Esophagus squamous epithelium (tissue), 5 donors: ENCODE data around the gene CCDC107. TPM values are rescaled to one million over a fixed set of nuclear protein-coding genes. Genes with fewer than 3 reads are reported as not detected.
"Not testable (repeated sequence)": the region's sequence is repeated elsewhere in the genome, so short reads cannot be mapped to it uniquely, and the experiment has no call there.

Source experiments
- DNase-seq: peaks from one replicate; lab custom pipeline; 2025; lab: John Stamatoyannopoulos, UW
- H3K27ac ChIP-seq, 4 donors: fragments of 200-600 bp; sonication (generic); one replicate each; pipeline ENCODE4 v1.5.1; 2016 to 2019; ENCODE audit warnings: mild to moderate bottlenecking in 1 of 4
- H3K27me3 ChIP-seq, 4 donors: fragments of 200-600 bp; sonication (generic); 1 replicate in 3 of 4; 2 replicates in 1 of 4; pipeline versions ENCODE4 v1.5.1 to v1.6.0; 2017 to 2021; ENCODE audit warnings: antibody characterized with exemption in 1 of 4
- H3K36me3 ChIP-seq, 3 donors: fragments of 200-600 bp; sonication (generic); one replicate each; pipeline ENCODE4 v1.5.1; 2016 to 2019
- H3K4me1 ChIP-seq, 3 donors: fragments of 200-600 bp; sonication (generic); one replicate each; pipeline ENCODE4 v1.5.1; 2017 to 2019
- H3K4me3 ChIP-seq, 4 donors: fragments of 200-600 bp; sonication (generic); 1 replicate in 3 of 4; 2 replicates in 1 of 4; pipeline ENCODE4 v1.5.1; 2016 to 2019; ENCODE audit warnings: mild to moderate bottlenecking in 2 of 4, moderate library complexity in 1 of 4
- H3K9me3 ChIP-seq, 3 donors: fragments of 200-600 bp; sonication (generic); one replicate each; pipeline ENCODE4 v1.5.1; 2016 to 2019
- CTCF ChIP-seq, 6 experiments: fragments of 450-650 bp in 4 of 6; fragments of 200-600 bp in 2 of 6; sonication (generic) in 2 of 6; IDR thresholded peaks; one replicate each; pipeline ENCODE4 v1.5.1; 2016 to 2019; ENCODE audit warnings: antibody characterized with exemption in 6 of 6, mild to moderate bottlenecking in 4 of 6, moderate library complexity in 4 of 6
- POLR2A ChIP-seq, 4 donors: fragments of 450-650 bp; IDR thresholded peaks; one replicate each; pipeline ENCODE4 v1.6.1; 2017; ENCODE audit warnings: antibody characterized with exemption in 4 of 4, mild to moderate bottlenecking in 4 of 4, moderate library complexity in 3 of 4
- WGBS, 2 donors: methylation state at CpG; one replicate each; pipeline ENCODE4 v1.1.5; 2018; 5-methylcytosine and 5-hydroxymethylcytosine counted together
- intact Hi-C: fragments of 100-400 bp; cut with DNase I; formaldehyde crosslinking; loops from one replicate; pipeline ENCODE4 v1.15.0; 2022
- total RNA-seq, 4 donors: library from RNA; depleted of rRNA; stranded (reverse); fragments of >200 nt; gene quantifications; one replicate each; pipeline ENCODE4 v1.1.0, GENCODE V29; 2016
- donor health status: DM: yes; HTN: yes; CAD: no.

CCDC107 gene
- total RNA-seq, 4 donors from 2014 or later = 6.6 to 19.6 (median 14.2) TPM

DNA sequence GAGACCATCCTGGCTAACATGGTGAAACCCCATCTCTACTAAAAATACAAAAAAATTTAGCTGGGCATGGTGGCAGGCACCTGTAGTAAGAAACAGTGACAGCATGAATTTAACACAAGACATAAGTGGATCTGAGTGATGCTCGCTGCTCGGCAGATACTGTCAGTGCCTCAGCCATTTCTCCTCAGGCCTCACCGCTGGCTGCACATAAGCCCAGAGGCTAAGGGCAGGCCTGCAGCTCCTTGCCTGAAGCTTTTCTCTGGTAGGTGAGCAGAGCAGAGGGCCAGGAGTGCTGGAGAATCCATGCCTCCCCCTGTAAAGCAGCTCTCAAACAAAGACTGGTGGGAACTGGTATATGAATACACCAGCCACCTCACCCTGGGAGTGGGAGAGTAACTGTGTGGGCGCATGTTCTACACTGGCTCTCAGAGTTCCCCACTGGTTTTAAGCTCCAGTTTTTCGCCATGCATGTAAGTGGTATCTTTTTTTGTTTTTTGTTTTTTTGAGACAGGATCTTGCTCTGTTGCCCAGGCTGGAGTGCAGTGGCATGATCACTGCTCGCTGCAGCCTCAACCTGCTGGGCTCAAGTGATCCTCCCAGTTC is 29.6 kb upstream of the CCDC107 start:
- intact Hi-C loops = no loop called here
- WGBS, 2 donors = 83 to 93% methylated on average over 5 to 6 of the region's 6 CpGs
- Histone ChIP-seq H3K27ac (no peak overlapping the region), H3K4me3 (no peak overlapping the region), H3K4me1 (no peaks in the 10 kb centered on the region), H3K36me3 (no peaks in the 10 kb centered on the region), H3K27me3 (no peaks in the 10 kb centered on the region), H3K9me3 (no peaks in the 10 kb centered on the region)
- TF ChIP-seq CTCF (IDR thresholded peaks at IDR 0.05) (no peak), POLR2A (IDR thresholded peaks at IDR 0.05) (no peak)
- DNase-seq = no peak

- H3K27me3 ChIP-seq = no peaks in the 10 kb centered on the region
- H3K4me1 ChIP-seq = no peaks in the 10 kb centered on the region
- no peak overlapping the region for H3K4me3 ChIP-seq
- 75 to 85% methylated on average over 5 of the region's 5 CpGs for WGBS, 2 donors
- H3K27ac ChIP-seq = no peak overlapping the region
- no peak for TF ChIP-seq CTCF (IDR thresholded peaks at IDR 0.05)
- no peak for TF ChIP-seq POLR2A (IDR thresholded peaks at IDR 0.05)
- intact Hi-C loops = no loop called here
- DNase-seq = no peak
- no peaks in the 10 kb centered on the region for H3K9me3 ChIP-seq
- no peaks in the 10 kb centered on the region for H3K36me3 ChIP-seq
Observed at GRCh38 chr9:35629597-35629996, 28.5 kb upstream of the CCDC107 start.

GRCh38 chr9:35635730-35636129 is 22.4 kb upstream of the CCDC107 start:
- TF ChIP-seq POLR2A (IDR thresholded peaks at IDR 0.05) (no peak), CTCF (IDR thresholded peaks at IDR 0.05) (no peak)
- Histone ChIP-seq H3K27ac (no peak overlapping the region), H3K9me3 (no peaks in the 10 kb centered on the region), H3K27me3 (no peaks in the 10 kb centered on the region), H3K4me3 (no peak overlapping the region), H3K36me3 (no peaks in the 10 kb centered on the region), H3K4me1 (no peaks in the 10 kb centered on the region)
- intact Hi-C loops = no loop called here
- no peak for DNase-seq

DNA sequence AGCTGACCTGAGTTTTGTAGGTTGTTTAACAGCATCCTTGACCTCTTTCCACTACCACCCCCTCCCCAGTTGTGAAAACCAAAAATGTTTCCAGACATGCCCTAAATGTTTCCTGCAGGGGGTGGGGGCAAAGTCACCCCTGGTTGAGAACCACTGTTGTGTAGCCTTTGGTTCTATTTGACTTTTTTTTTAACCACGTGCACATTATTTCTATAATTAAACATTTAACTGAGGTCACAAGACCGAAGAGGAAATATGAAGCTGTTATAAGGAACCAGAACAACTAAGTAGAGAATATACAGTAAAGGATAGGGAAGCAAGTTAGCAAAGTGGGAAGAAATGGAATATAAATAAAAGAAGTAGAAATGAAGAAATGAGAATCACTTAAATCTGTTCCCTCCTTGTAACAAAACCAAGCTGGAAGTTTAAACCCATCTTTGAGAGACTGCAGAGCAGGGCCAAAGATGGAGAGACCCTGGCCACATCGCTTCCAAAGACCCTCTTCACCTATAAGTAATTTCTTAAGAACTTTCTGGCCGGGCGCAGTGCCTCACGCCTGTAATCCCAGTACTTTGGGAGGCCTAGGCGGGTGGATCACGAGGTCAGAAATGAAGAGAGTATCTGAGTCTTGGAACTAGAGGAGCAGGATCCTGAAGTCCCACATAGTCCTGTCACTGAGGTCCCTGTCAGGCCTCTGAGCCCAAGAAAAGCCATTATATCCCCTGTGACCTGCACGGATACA is 21.8 kb upstream of the CCDC107 start:
- no peak overlapping the region for H3K4me3 ChIP-seq
- no peak for DNase-seq
- no peaks in the 10 kb centered on the region for H3K9me3 ChIP-seq
- no peaks in the 10 kb centered on the region for H3K27me3 ChIP-seq
- no peak for TF ChIP-seq POLR2A (IDR thresholded peaks at IDR 0.05)
- peak overlapping the region in 1 of 4 donors; percentile 49 for H3K27ac ChIP-seq
- intact Hi-C loops = no loop called here
- 71 to 76% methylated on average over 9 of the region's 9 CpGs for WGBS, 2 donors
- H3K36me3 ChIP-seq = no peaks in the 10 kb centered on the region
- H3K4me1 ChIP-seq = no peaks in the 10 kb centered on the region

DNA sequence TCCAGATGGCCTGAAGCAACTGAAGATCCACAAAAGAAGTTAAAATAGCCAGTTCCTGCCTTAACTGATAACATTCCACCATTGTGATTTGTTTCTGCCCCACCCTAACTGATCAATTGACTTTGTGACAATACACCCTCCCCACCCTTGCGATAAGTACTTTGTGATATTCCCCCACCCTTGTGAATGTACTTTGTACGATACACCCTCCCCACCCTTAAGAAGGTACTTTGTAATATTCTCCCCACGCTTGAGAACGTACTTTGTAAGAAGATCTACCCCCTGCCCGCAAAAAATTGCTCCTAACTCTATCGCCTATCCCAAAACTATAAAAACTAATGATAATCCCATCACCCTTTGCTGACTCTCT is 21.2 kb upstream of the CCDC107 start:
- H3K9me3 ChIP-seq, H3K4me1 ChIP-seq, H3K27me3 ChIP-seq, intact Hi-C loops, H3K36me3 ChIP-seq, H3K4me3 ChIP-seq, DNase-seq: not testable (repeated sequence)
- peak overlapping the region in 1 of 4 donors; percentile 49 for H3K27ac ChIP-seq
- 92 to 95% methylated on average over 6 of the region's 6 CpGs for WGBS, 2 donors

- H3K36me3 ChIP-seq, H3K27me3 ChIP-seq, H3K4me3 ChIP-seq, DNase-seq, H3K4me1 ChIP-seq, intact Hi-C loops, H3K9me3 ChIP-seq, H3K27ac ChIP-seq: not testable (repeated sequence)
- whole genome bisulfite sequencing, 2 donors = 85 to 94% methylated on average over 9 of the region's 9 CpGs
Observed at GRCh38 chr9:35637427-35637955, 20.6 kb upstream of the CCDC107 start.

GRCh38 chr9:35638751-35639150 is 19.3 kb upstream of the CCDC107 start:
- 48 to 64% methylated on average over 6 to 7 of the region's 8 CpGs for WGBS, 2 donors
- H3K4me1 ChIP-seq, H3K9me3 ChIP-seq, DNase-seq, H3K4me3 ChIP-seq, H3K36me3 ChIP-seq, intact Hi-C loops, H3K27me3 ChIP-seq: not testable (repeated sequence)
- H3K27ac ChIP-seq = peak overlapping the region in 1 of 4 donors; percentile 11

- H3K4me1 ChIP-seq, H3K4me3 ChIP-seq, intact Hi-C loops, DNase-seq, H3K36me3 ChIP-seq, H3K9me3 ChIP-seq, H3K27me3 ChIP-seq: not testable (repeated sequence)
- 57 to 67% methylated on average over 1 of the region's 1 CpG for WGBS, 2 donors
- H3K27ac ChIP-seq = peak overlapping the region in 1 of 4 donors; percentile 11
Observed at GRCh38 chr9:35639225-35639624, 18.9 kb upstream of the CCDC107 start.
